Measurements from ENCODE around the gene ENTR1.
A peak's percentile ranks its signal among the peaks of the same experiment; 100 is the strongest.

Gene ENTR1

GRCh38 chr9:136405481-136405880 is 4.9 kb downstream of the ENTR1 start:
- Histone ChIP-seq H3K9me3 (ENCODE audit: control insufficient read depth, low read length) (no peaks in the 10 kb centered on the region), H3K27ac (ENCODE audit: insufficient read depth, low read length, poor library complexity, severe bottlenecking) (peak overlapping the region; percentile 73), H3K27me3 (replicated peaks; ENCODE audit: control insufficient read depth, insufficient read depth, low read length, poor library complexity, severe bottlenecking) (no peaks in the 10 kb centered on the region), H3K4me3 (ENCODE audit: insufficient read depth, low read depth, low read length, poor library complexity, severe bottlenecking) (no peak overlapping the region), H3K36me3 (ENCODE audit: control insufficient read depth, insufficient read depth, low read length) (peaks cover 22% of the 10 kb centered on the region), H3K4me1 (ENCODE audit: control insufficient read depth, insufficient read depth, low read length, poor library complexity, severe bottlenecking) (peaks cover 50% of the 10 kb centered on the region)
- no peak for DNase-seq

- H3K4me3 ChIP-seq (ENCODE audit: insufficient read depth, low read depth, low read length, poor library complexity, severe bottlenecking): no peak overlapping the region
- H3K27me3 ChIP-seq (replicated peaks; ENCODE audit: control insufficient read depth, insufficient read depth, low read length, poor library complexity, severe bottlenecking): no peaks in the 10 kb centered on the region
- peaks cover 49% of the 10 kb centered on the region for H3K4me1 ChIP-seq (ENCODE audit: control insufficient read depth, insufficient read depth, low read length, poor library complexity, severe bottlenecking)
- H3K36me3 ChIP-seq (ENCODE audit: control insufficient read depth, insufficient read depth, low read length): peaks cover 22% of the 10 kb centered on the region
- peak overlapping the region; percentile 73 for H3K27ac ChIP-seq (ENCODE audit: insufficient read depth, low read length, poor library complexity, severe bottlenecking)
- DNase-seq: no peak
- no peaks in the 10 kb centered on the region for H3K9me3 ChIP-seq (ENCODE audit: control insufficient read depth, low read length)
Observed at GRCh38 chr9:136404801-136405136, 5.6 kb downstream of the ENTR1 start.

- peak overlapping the region; percentile 73 for H3K27ac ChIP-seq (ENCODE audit: insufficient read depth, low read length, poor library complexity, severe bottlenecking)
- H3K4me1 ChIP-seq (ENCODE audit: control insufficient read depth, insufficient read depth, low read length, poor library complexity, severe bottlenecking): peaks cover 48% of the 10 kb centered on the region
- H3K36me3 ChIP-seq (ENCODE audit: control insufficient read depth, insufficient read depth, low read length): peaks cover 22% of the 10 kb centered on the region
- H3K27me3 ChIP-seq (replicated peaks; ENCODE audit: control insufficient read depth, insufficient read depth, low read length, poor library complexity, severe bottlenecking): no peaks in the 10 kb centered on the region
- no peaks in the 10 kb centered on the region for H3K9me3 ChIP-seq (ENCODE audit: control insufficient read depth, low read length)
- peak; percentile 25 to 51 (median 30) for DNase-seq
- no peak overlapping the region for H3K4me3 ChIP-seq (ENCODE audit: insufficient read depth, low read depth, low read length, poor library complexity, severe bottlenecking)
Observed at GRCh38 chr9:136403915-136404800, 6.3 kb downstream of the ENTR1 start.

GRCh38 chr9:136403538-136403914 is 6.9 kb downstream of the ENTR1 start:
- Histone ChIP-seq H3K4me1 (ENCODE audit: control insufficient read depth, insufficient read depth, low read length, poor library complexity, severe bottlenecking) (peaks cover 50% of the 10 kb centered on the region), H3K27ac (ENCODE audit: insufficient read depth, low read length, poor library complexity, severe bottlenecking) (peak overlapping the region; percentile 73), H3K4me3 (ENCODE audit: insufficient read depth, low read depth, low read length, poor library complexity, severe bottlenecking) (no peak overlapping the region), H3K27me3 (replicated peaks; ENCODE audit: control insufficient read depth, insufficient read depth, low read length, poor library complexity, severe bottlenecking) (no peaks in the 10 kb centered on the region), H3K9me3 (ENCODE audit: control insufficient read depth, low read length) (no peaks in the 10 kb centered on the region), H3K36me3 (ENCODE audit: control insufficient read depth, insufficient read depth, low read length) (peaks cover 22% of the 10 kb centered on the region)
- peak; percentile 70 to 73 (median 72) for DNase-seq

- H3K36me3 ChIP-seq (ENCODE audit: control insufficient read depth, insufficient read depth, low read length): peaks cover 18% of the 10 kb centered on the region
- no peaks in the 10 kb centered on the region for H3K27me3 ChIP-seq (replicated peaks; ENCODE audit: control insufficient read depth, insufficient read depth, low read length, poor library complexity, severe bottlenecking)
- H3K4me1 ChIP-seq (ENCODE audit: control insufficient read depth, insufficient read depth, low read length, poor library complexity, severe bottlenecking): peaks cover 50% of the 10 kb centered on the region
- H3K9me3 ChIP-seq (ENCODE audit: control insufficient read depth, low read length): no peaks in the 10 kb centered on the region
- no peak overlapping the region for H3K4me3 ChIP-seq (ENCODE audit: insufficient read depth, low read depth, low read length, poor library complexity, severe bottlenecking)
- no peak overlapping the region for H3K27ac ChIP-seq (ENCODE audit: insufficient read depth, low read length, poor library complexity, severe bottlenecking)
- no peak for DNase-seq
Observed at GRCh38 chr9:136402067-136402466, 8.3 kb downstream of the ENTR1 start.

GRCh38 chr9:136401173-136401922 is 9.1 kb downstream of the ENTR1 start:
- Histone ChIP-seq H3K27me3 (replicated peaks; ENCODE audit: control insufficient read depth, insufficient read depth, low read length, poor library complexity, severe bottlenecking) (no peaks in the 10 kb centered on the region), H3K27ac (ENCODE audit: insufficient read depth, low read length, poor library complexity, severe bottlenecking) (no peak overlapping the region), H3K4me3 (ENCODE audit: insufficient read depth, low read depth, low read length, poor library complexity, severe bottlenecking) (no peak overlapping the region), H3K4me1 (ENCODE audit: control insufficient read depth, insufficient read depth, low read length, poor library complexity, severe bottlenecking) (peaks cover 50% of the 10 kb centered on the region), H3K36me3 (ENCODE audit: control insufficient read depth, insufficient read depth, low read length) (peaks cover 21% of the 10 kb centered on the region), H3K9me3 (ENCODE audit: control insufficient read depth, low read length) (no peaks in the 10 kb centered on the region)
- DNase-seq: no peak

- peak; percentile 71 to 79 (median 71) for DNase-seq
- no peaks in the 10 kb centered on the region for H3K9me3 ChIP-seq (ENCODE audit: control insufficient read depth, low read length)
- peak within 1 kb of the TSS; percentile 81 for H3K4me3 ChIP-seq (ENCODE audit: insufficient read depth, low read depth, low read length, poor library complexity, severe bottlenecking)
- no peaks in the 10 kb centered on the region for H3K27me3 ChIP-seq (replicated peaks; ENCODE audit: control insufficient read depth, insufficient read depth, low read length, poor library complexity, severe bottlenecking)
- H3K27ac ChIP-seq (ENCODE audit: insufficient read depth, low read length, poor library complexity, severe bottlenecking): peak within 1 kb of the TSS; percentile 51
- peaks cover 20% of the 10 kb centered on the region for H3K36me3 ChIP-seq (ENCODE audit: control insufficient read depth, insufficient read depth, low read length)
- H3K4me1 ChIP-seq (ENCODE audit: control insufficient read depth, insufficient read depth, low read length, poor library complexity, severe bottlenecking): peaks cover 45% of the 10 kb centered on the region
Observed at GRCh38 chr9:136400038-136400834, 10.2 kb downstream of the ENTR1 start, which contains the start of gene SNAPC4. SNAPC4 (minus strand) TSS chr9:136400170; CDS start chr9:136398428, 1,742 bp downstream.

- Histone ChIP-seq H3K4me1 (ENCODE audit: control insufficient read depth, insufficient read depth, low read length, poor library complexity, severe bottlenecking) (peaks cover 37% of the 10 kb centered on the region), H3K36me3 (ENCODE audit: control insufficient read depth, insufficient read depth, low read length) (peaks cover 24% of the 10 kb centered on the region), H3K9me3 (ENCODE audit: control insufficient read depth, low read length) (no peaks in the 10 kb centered on the region)
Observed at GRCh38 chr9:136399176-136400037, 11.0 kb downstream of the ENTR1 start.

GRCh38 chr9:136398286-136398685 is 12.1 kb downstream of the ENTR1 start:
- Histone ChIP-seq H3K4me1 (ENCODE audit: control insufficient read depth, insufficient read depth, low read length, poor library complexity, severe bottlenecking) (peaks cover 26% of the 10 kb centered on the region), H3K27ac (ENCODE audit: insufficient read depth, low read length, poor library complexity, severe bottlenecking) (no peak overlapping the region), H3K4me3 (ENCODE audit: insufficient read depth, low read depth, low read length, poor library complexity, severe bottlenecking) (no peak overlapping the region), H3K27me3 (replicated peaks; ENCODE audit: control insufficient read depth, insufficient read depth, low read length, poor library complexity, severe bottlenecking) (no peaks in the 10 kb centered on the region), H3K9me3 (ENCODE audit: control insufficient read depth, low read length) (no peaks in the 10 kb centered on the region), H3K36me3 (ENCODE audit: control insufficient read depth, insufficient read depth, low read length) (peaks cover 34% of the 10 kb centered on the region)
- DNase-seq: no peak

More at GRCh38 chr9:136399176-136400037, 11.0 kb downstream of the ENTR1 start:
- peak; percentile 20 to 45 (median 25) for DNase-seq
- H3K4me3 ChIP-seq (ENCODE audit: insufficient read depth, low read depth, low read length, poor library complexity, severe bottlenecking): peak overlapping the region; percentile 81
- no peaks in the 10 kb centered on the region for H3K27me3 ChIP-seq (replicated peaks; ENCODE audit: control insufficient read depth, insufficient read depth, low read length, poor library complexity, severe bottlenecking)
- peak overlapping the region; percentile 51 for H3K27ac ChIP-seq (ENCODE audit: insufficient read depth, low read length, poor library complexity, severe bottlenecking)
